Osteocyte (in vitro differentiated cells): ENCODE results near the gene STAMBPL1. TPM values are rescaled to one million over a fixed set of nuclear protein-coding genes. Genes with fewer than 3 reads are reported as not detected.
A peak's percentile ranks its signal among the peaks of the same experiment; 100 is the strongest.

Source experiments
- DNase-seq: peaks from one replicate; pipeline ENCODE4 v3.0.0; 2021; ENCODE audit warnings: mixed read lengths; ENCODE audit not compliant: unreplicated experiment; ENCODE audit errors: extremely low spot score
- H3K27ac Mint-ChIP-seq: one replicate; pipeline ENCODE4 v1.8.0; 2021; ENCODE audit warnings: mild to moderate bottlenecking, mixed read lengths; ENCODE audit not compliant: unreplicated experiment
- H3K27me3 Mint-ChIP-seq: one replicate; pipeline ENCODE4 v1.8.0; 2021; ENCODE audit warnings: mixed read lengths; ENCODE audit not compliant: unreplicated experiment
- H3K36me3 Mint-ChIP-seq: one replicate; pipeline ENCODE4 v1.8.0; 2021; ENCODE audit warnings: mixed read lengths; ENCODE audit not compliant: unreplicated experiment
- H3K4me1 Mint-ChIP-seq: one replicate; pipeline ENCODE4 v1.8.0; 2021; ENCODE audit warnings: mixed read lengths; ENCODE audit not compliant: unreplicated experiment
- H3K4me3 Mint-ChIP-seq: one replicate; pipeline ENCODE4 v1.8.0; 2021; ENCODE audit warnings: mild to moderate bottlenecking, moderate library complexity, mixed read lengths; ENCODE audit not compliant: unreplicated experiment
- H3K9me3 Mint-ChIP-seq: one replicate; pipeline ENCODE4 v1.8.0; 2021; ENCODE audit warnings: mixed read lengths; ENCODE audit not compliant: unreplicated experiment
- total RNA-seq: library from RNA; stranded (reverse); gene quantifications from 2 replicates; pipeline ENCODE4 v1.2.1, GENCODE V29; 2021
- TF ChIP-seq, protein P1 (sequence below): fragments of 200-600 bp; sonication (generic); IDR thresholded peaks from 2 replicates; pipeline ENCODE4 v1.5.0; 2021; ENCODE audit warnings: antibody characterized with exemption, mild to moderate bottlenecking, moderate library complexity

Gene STAMBPL1
- total RNA-seq, 1 donor from 2014 or later, result 4.8 TPM

DNA sequence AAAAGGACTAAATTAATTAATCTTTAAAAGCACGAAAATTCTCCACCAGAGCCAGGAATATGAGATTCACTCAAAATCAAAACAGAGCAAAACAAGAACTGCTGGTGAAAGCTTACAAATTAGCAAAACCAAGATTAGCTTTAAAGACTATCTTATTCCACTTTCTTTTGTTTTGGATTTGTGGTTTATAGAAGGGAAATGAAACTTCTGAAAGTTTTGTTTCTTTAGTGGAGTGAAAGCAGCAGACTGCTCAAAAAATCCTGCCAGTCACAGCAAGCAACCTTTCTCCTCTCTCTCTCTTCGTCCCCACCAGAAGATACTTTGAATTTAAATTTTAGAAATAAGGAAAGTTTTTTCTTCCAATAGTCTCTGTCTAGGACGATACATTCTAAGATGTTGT lies 64.8 kb downstream of the STAMBPL1 start:
- H3K27me3 Mint-ChIP-seq, result no peaks in the 10 kb centered on the region
- peaks cover 33% of the 10 kb centered on the region for H3K4me1 Mint-ChIP-seq
- peaks cover 27% of the 10 kb centered on the region for H3K36me3 Mint-ChIP-seq
- H3K4me3 Mint-ChIP-seq, result no peak overlapping the region
- peak overlapping the region; percentile 66 for H3K27ac Mint-ChIP-seq
- TF ChIP-seq, protein P1, sequence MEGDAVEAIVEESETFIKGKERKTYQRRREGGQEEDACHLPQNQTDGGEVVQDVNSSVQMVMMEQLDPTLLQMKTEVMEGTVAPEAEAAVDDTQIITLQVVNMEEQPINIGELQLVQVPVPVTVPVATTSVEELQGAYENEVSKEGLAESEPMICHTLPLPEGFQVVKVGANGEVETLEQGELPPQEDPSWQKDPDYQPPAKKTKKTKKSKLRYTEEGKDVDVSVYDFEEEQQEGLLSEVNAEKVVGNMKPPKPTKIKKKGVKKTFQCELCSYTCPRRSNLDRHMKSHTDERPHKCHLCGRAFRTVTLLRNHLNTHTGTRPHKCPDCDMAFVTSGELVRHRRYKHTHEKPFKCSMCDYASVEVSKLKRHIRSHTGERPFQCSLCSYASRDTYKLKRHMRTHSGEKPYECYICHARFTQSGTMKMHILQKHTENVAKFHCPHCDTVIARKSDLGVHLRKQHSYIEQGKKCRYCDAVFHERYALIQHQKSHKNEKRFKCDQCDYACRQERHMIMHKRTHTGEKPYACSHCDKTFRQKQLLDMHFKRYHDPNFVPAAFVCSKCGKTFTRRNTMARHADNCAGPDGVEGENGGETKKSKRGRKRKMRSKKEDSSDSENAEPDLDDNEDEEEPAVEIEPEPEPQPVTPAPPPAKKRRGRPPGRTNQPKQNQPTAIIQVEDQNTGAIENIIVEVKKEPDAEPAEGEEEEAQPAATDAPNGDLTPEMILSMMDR, result no peak
- H3K9me3 Mint-ChIP-seq, result no peaks in the 10 kb centered on the region
- DNase-seq, result no peak

DNA sequence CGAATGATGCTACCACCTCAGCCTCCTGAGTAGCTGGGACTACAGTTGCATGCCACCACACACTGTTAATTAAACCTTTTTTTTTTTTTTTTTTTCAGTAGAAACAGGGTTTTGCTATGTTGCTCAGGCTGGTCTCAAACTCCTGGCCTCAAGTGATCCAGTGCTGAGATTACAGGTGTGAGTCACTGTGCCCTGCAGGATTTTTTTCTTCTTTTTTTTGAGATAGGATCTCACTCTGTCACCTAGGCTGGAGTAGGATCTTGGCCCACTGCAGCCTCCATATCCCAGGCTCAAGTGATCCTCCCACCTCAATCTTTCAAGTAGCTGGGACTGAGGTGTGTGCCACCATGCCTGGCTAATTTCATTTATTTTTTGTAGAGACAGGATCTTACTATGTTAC lies 66.2 kb downstream of the STAMBPL1 start:
- H3K36me3 Mint-ChIP-seq, result peaks cover 22% of the 10 kb centered on the region
- peak overlapping the region; percentile 10 for H3K27ac Mint-ChIP-seq
- H3K27me3 Mint-ChIP-seq, result no peaks in the 10 kb centered on the region
- TF ChIP-seq, protein P1, result no peak
- no peak for DNase-seq
- peaks cover 46% of the 10 kb centered on the region for H3K4me1 Mint-ChIP-seq
- H3K4me3 Mint-ChIP-seq, result no peak overlapping the region
- H3K9me3 Mint-ChIP-seq, result no peaks in the 10 kb centered on the region

DNA sequence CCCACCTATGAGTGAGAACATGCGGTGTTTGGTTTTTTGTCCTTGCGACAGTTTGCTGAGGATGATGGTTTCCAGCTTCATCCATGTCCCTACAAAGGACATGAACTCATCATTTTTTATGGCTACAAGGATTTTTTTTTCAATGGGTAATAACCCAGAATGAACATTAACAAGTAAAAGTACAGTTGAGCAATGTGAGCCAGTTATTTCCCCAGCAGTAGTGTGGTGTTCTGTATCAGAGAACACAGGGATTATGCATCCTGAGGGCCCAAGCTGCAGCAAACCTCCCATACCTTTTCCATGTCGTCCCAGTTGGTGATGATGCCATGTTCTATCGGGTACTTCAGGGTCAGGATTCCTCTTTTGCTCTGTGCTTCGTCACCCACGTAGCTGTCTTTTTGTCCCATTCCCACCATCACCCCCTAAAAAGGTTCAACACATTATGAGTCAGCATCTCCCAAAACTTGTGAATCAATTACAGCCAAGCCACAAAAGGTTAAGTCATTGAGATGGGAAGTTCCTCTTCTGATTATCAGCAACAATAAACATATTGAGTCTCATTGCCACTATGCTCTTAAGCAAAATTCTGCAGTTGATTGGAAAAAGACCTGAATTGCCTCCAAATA lies 67.0 kb downstream of the STAMBPL1 start:
- H3K9me3 Mint-ChIP-seq, result no peaks in the 10 kb centered on the region
- no peak overlapping the region for H3K4me3 Mint-ChIP-seq
- H3K27me3 Mint-ChIP-seq, result no peaks in the 10 kb centered on the region
- H3K4me1 Mint-ChIP-seq, result peaks cover 55% of the 10 kb centered on the region
- peak overlapping the region; percentile 38 for H3K27ac Mint-ChIP-seq
- no peak for DNase-seq
- TF ChIP-seq, protein P1, result no peak
- peaks cover 16% of the 10 kb centered on the region for H3K36me3 Mint-ChIP-seq

DNA sequence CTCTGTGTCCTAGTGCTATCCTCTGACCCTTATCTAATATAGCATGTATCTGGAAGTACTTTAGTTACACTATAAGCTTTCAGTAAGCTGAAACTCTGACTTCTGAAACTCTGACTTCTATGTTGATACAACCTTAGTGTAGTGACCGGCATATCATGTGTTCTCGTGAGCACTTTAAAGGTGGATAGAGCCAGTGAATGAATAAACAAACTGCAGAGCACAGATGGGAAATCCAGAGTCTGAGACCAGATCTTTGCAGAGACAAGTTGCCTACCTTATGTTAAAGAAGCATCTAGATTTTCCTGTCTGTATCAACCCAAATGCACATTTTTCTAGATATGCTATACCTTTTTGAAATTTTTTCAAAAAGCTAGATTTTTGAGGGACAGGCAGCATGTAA lies 69.0 kb downstream of the STAMBPL1 start:
- TF ChIP-seq, protein P1, result no peak
- H3K9me3 Mint-ChIP-seq, result no peaks in the 10 kb centered on the region
- peaks cover 75% of the 10 kb centered on the region for H3K4me1 Mint-ChIP-seq
- peak overlapping the region; percentile 44 for H3K4me3 Mint-ChIP-seq
- peak overlapping the region; percentile 75 for H3K27ac Mint-ChIP-seq
- no peaks in the 10 kb centered on the region for H3K27me3 Mint-ChIP-seq
- DNase-seq, result no peak
- H3K36me3 Mint-ChIP-seq, result peaks cover 8% of the 10 kb centered on the region

DNA sequence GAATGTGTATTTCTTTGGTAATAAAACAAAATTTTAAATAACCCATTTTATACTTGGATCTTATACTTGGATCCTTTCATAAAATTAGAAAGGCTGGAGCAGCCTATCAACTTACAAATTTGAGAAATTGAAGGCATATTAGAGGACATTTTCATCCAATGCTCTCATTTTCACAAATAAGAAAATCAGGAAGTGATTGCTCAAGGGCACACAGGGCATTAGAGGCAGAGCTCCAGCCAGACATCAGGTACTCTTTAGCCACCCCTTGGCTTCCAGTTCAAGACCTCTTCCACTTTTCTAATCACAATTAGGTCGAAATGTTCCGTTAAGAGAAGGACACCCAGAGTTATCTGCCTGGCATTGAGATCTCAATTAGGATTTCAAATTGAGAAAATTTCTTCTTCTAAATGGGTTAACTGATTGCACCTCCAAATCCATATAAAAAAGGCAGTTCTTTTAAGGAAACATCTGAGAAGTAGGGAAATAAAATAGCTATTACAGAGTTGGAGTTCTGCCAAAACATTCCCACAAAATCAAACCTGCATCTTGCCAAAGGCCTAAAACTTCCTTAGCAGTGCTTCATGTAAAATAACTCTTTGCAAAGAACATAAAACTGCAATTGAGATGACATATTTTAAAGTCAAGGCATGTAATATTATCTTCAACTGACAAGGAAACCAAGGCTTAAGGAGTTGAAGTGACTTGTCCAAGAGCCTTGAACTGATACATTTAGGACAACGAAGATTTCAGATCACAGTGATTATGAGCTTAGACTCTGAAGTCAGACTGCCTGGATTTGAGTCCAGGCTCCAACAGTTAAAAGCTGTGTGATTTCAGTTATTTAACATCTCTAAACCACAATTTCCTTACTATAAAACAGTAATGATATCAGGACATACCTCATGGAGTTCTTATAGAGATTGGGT lies 70.1 kb downstream of the STAMBPL1 start:
- TF ChIP-seq, protein P1, result no peak
- H3K4me3 Mint-ChIP-seq, result peak overlapping the region; percentile 75
- DNase-seq, result no peak
- no peaks in the 10 kb centered on the region for H3K27me3 Mint-ChIP-seq
- peak overlapping the region; percentile 94 for H3K27ac Mint-ChIP-seq
- H3K36me3 Mint-ChIP-seq, result peaks cover under 1% of the 10 kb centered on the region
- peaks cover 75% of the 10 kb centered on the region for H3K4me1 Mint-ChIP-seq
- H3K9me3 Mint-ChIP-seq, result no peaks in the 10 kb centered on the region
